Neuronal stem cell (in vitro differentiated cells): Measurements from ENCODE around the gene SLC22A3.

Experiments used
- DNase-seq: peaks from one replicate; pipeline ENCODE4 v3.0.0-alpha.2; 2013; ENCODE audit warnings: low spot score
- H2AFZ ChIP-seq: one replicate; pipeline ENCODE4 v1.6.1; 2013; ENCODE audit warnings: mild to moderate bottlenecking, low read length, inconsistent platforms
- H2AK5ac ChIP-seq: 2 replicates; pipeline ENCODE4 v1.6.1; 2013; ENCODE audit warnings: low read depth, mild to moderate bottlenecking, inconsistent platforms, low read length, moderate library complexity, mixed read lengths
- H2BK120ac ChIP-seq: 2 replicates; pipeline ENCODE4 v1.6.1; 2013; ENCODE audit warnings: low read depth, mild to moderate bottlenecking, inconsistent platforms, low read length, moderate library complexity, mixed read lengths
- H2BK12ac ChIP-seq: one replicate; pipeline ENCODE4 v1.6.1; 2013; ENCODE audit warnings: low read length, inconsistent platforms
- H2BK15ac ChIP-seq: 2 replicates; pipeline ENCODE4 v1.6.1; 2013; ENCODE audit warnings: mild to moderate bottlenecking, low read length, inconsistent platforms, mixed read lengths
- H2BK5ac ChIP-seq: one replicate; pipeline ENCODE4 v1.6.1; 2013; ENCODE audit warnings: inconsistent platforms, mild to moderate bottlenecking, low read length, moderate library complexity
- H3K14ac ChIP-seq: one replicate; pipeline ENCODE4 v1.6.1; 2013; ENCODE audit warnings: low read length, inconsistent platforms
- H3K18ac ChIP-seq: 2 replicates; pipeline ENCODE4 v1.6.1; 2013; ENCODE audit warnings: low read length, inconsistent platforms
- H3K23ac ChIP-seq: 2 replicates; pipeline ENCODE4 v1.6.1; 2013; ENCODE audit warnings: low read depth, mild to moderate bottlenecking, mixed read lengths, low read length, inconsistent platforms; ENCODE audit not compliant: poor library complexity
- H3K27ac ChIP-seq: replicated peaks from 3 replicates; pipeline ENCODE4 v1.5.1; 2013; ENCODE audit warnings: low read length, inconsistent platforms
- H3K27me3 ChIP-seq, 3 experiments: 2 replicates each; pipeline ENCODE4 v1.6.1; 2013; ENCODE audit warnings: low read length in 3 of 3, mild to moderate bottlenecking in 2 of 3, inconsistent platforms in 1 of 3, low read depth in 1 of 3, mixed read lengths in 1 of 3, moderate library complexity in 1 of 3; ENCODE audit not compliant: control insufficient read depth in 3 of 3, insufficient read depth in 3 of 3
- H3K36me3 ChIP-seq, 2 donors: replicated peaks in 1 of 2; 2 replicates each; pipeline ENCODE4 v1.6.1; 2013; ENCODE audit warnings: low read length in 2 of 2; ENCODE audit not compliant: control insufficient read depth in 2 of 2, insufficient read depth in 2 of 2
- H3K4ac ChIP-seq: 2 replicates; pipeline ENCODE4 v1.6.1; 2013; ENCODE audit warnings: inconsistent platforms, mild to moderate bottlenecking, low read length, moderate library complexity
- H3K4me1 ChIP-seq, 2 donors: 1 replicate in 1 of 2; 2 replicates in 1 of 2; pipeline ENCODE4 v1.6.1; 2013; ENCODE audit warnings: low read length in 2 of 2, low read depth in 1 of 2; ENCODE audit not compliant: control insufficient read depth in 2 of 2, insufficient read depth in 1 of 2
- H3K4me2 ChIP-seq: one replicate; pipeline ENCODE4 v1.6.1; 2013; ENCODE audit warnings: mild to moderate bottlenecking, low read length, inconsistent platforms; ENCODE audit not compliant: insufficient read depth, poor library complexity, severe bottlenecking
- H3K4me3 ChIP-seq, 2 donors: 2 replicates each; pipeline ENCODE4 v1.5.1; 2013; ENCODE audit warnings: low read length in 2 of 2, mild to moderate bottlenecking in 2 of 2, inconsistent platforms in 1 of 2, moderate library complexity in 1 of 2
- H3K79me1 ChIP-seq: one replicate; pipeline ENCODE4 v1.6.1; 2013; ENCODE audit warnings: low read depth, mild to moderate bottlenecking, inconsistent platforms, low read length, moderate library complexity
- H3K9ac ChIP-seq: one replicate; pipeline ENCODE4 v1.6.1; 2013; ENCODE audit warnings: mild to moderate bottlenecking, low read depth, low read length, inconsistent platforms; ENCODE audit not compliant: poor library complexity
- H3K9me3 ChIP-seq, 2 donors: replicated peaks in 1 of 2; 2 replicates each; pipeline versions ENCODE3 to v1.6.1; 2013; ENCODE audit warnings: low read length in 2 of 2, mild to moderate bottlenecking in 2 of 2, inconsistent platforms in 1 of 2, low read depth in 1 of 2, mixed read lengths in 1 of 2, moderate library complexity in 1 of 2; ENCODE audit not compliant: control insufficient read depth in 2 of 2, insufficient read depth in 1 of 2
- H4K8ac ChIP-seq: one replicate; pipeline ENCODE4 v1.6.1; 2013; ENCODE audit warnings: low read depth, mild to moderate bottlenecking, inconsistent platforms, low read length, moderate library complexity
- H4K91ac ChIP-seq: one replicate; pipeline ENCODE4 v1.6.1; 2013; ENCODE audit warnings: low read length, low read depth, mild to moderate bottlenecking, inconsistent platforms; ENCODE audit not compliant: poor library complexity
- WGBS, 2 donors: extraction: QIAGEN DNeasy Blood & Tissue Kit; methylation state at CpG; one replicate each; pipeline ENCODE4 v1.1.7; 2013; ENCODE audit warnings: missing lambda C conversion rate in 2 of 2, mixed read lengths in 1 of 2; ENCODE audit not compliant: insufficient read length in 2 of 2, insufficient replicate concordance in 1 of 2; ENCODE audit errors: extremely low coverage in 2 of 2; 5-methylcytosine and 5-hydroxymethylcytosine counted together

Gene SLC22A3

GRCh38 chr6:160437154-160437553, 89.0 kb downstream of the SLC22A3 start:
- Histone ChIP-seq H3K18ac (no peak overlapping the region), H3K14ac (no peak overlapping the region), H2AK5ac (no peak overlapping the region), H2BK5ac (no peak overlapping the region), H3K4me3 (no peak overlapping the region), H3K4me2 (no peak overlapping the region), H3K23ac (no peak overlapping the region), H3K9ac (no peak overlapping the region), H2BK120ac (no peak overlapping the region), H3K36me3 (no peaks in the 10 kb centered on the region), H3K27me3 (peaks cover 0 to 2% (median 0%) of the 10 kb centered on the region in 3 experiments), H3K4ac (no peak overlapping the region), H3K9me3 (no peaks in the 10 kb centered on the region), H2AFZ (no peak overlapping the region), H4K91ac (no peak overlapping the region), H3K27ac (no peak overlapping the region), H3K4me1 (peaks cover 0 to 5% of the 10 kb centered on the region in 2 donors), H2BK12ac (no peak overlapping the region), H2BK15ac (no peak overlapping the region), H4K8ac (no peak overlapping the region), H3K79me1 (no peaks in the 10 kb centered on the region)
- no CpG with 5 or more reads among the region's 5 CpGs for WGBS, 2 donors
- no peak for DNase-seq

DNA sequence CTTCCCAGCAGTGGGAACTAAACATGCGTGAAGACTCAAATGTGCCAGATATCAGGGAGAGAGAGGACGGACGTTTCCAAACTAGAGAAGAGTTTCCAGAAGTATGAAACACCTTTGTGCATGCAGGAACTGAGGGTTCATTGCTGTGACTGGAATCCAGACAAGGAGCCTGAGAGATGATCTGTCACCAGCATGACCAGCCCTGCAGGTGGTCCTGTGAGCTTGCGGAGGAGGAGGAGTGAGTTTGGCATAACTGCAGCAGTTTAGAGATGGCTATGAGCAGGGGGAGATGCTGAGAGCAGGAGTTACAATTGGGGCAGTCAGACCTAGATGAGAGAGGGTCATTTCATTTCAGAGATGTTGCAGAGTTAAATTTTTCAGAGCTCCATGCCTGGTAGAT, 89.6 kb downstream of the SLC22A3 start:
- Histone ChIP-seq H3K9ac (no peak overlapping the region), H2AFZ (no peak overlapping the region), H3K36me3 (no peaks in the 10 kb centered on the region), H3K4me2 (no peak overlapping the region), H2BK120ac (no peak overlapping the region), H3K9me3 (no peaks in the 10 kb centered on the region), H2AK5ac (no peak overlapping the region), H2BK12ac (no peak overlapping the region), H3K4me1 (peaks cover 0 to 5% of the 10 kb centered on the region in 2 donors), H3K18ac (no peak overlapping the region), H2BK5ac (no peak overlapping the region), H3K4ac (no peak overlapping the region), H3K4me3 (no peak overlapping the region), H3K27me3 (peaks cover 0 to 5% (median 0%) of the 10 kb centered on the region in 3 experiments), H3K27ac (no peak overlapping the region), H4K8ac (no peak overlapping the region), H4K91ac (no peak overlapping the region), H2BK15ac (no peak overlapping the region), H3K79me1 (no peaks in the 10 kb centered on the region), H3K23ac (no peak overlapping the region), H3K14ac (no peak overlapping the region)
- no peak for DNase-seq
- no CpG with 5 or more reads among the region's 4 CpGs for WGBS, 2 donors

- Histone ChIP-seq H2BK120ac (no peak overlapping the region), H3K4ac (no peak overlapping the region), H2BK12ac (no peak overlapping the region), H3K4me2 (no peak overlapping the region), H2BK5ac (no peak overlapping the region), H3K23ac (no peak overlapping the region), H2AFZ (no peak overlapping the region), H3K4me3 (no peak overlapping the region), H3K14ac (no peak overlapping the region), H4K8ac (no peak overlapping the region), H3K36me3 (no peaks in the 10 kb centered on the region), H3K9me3 (no peaks in the 10 kb centered on the region), H3K9ac (no peak overlapping the region), H3K27ac (no peak overlapping the region), H3K79me1 (no peaks in the 10 kb centered on the region), H2AK5ac (no peak overlapping the region), H3K4me1 (peaks cover 0 to 5% of the 10 kb centered on the region in 2 donors), H3K27me3 (peaks cover 0 to 5% (median 0%) of the 10 kb centered on the region in 3 experiments), H2BK15ac (no peak overlapping the region), H3K18ac (no peak overlapping the region), H4K91ac (no peak overlapping the region)
- DNase-seq: no peak
- WGBS, 2 donors: no CpG with 5 or more reads among the region's 4 CpGs
Observed at GRCh38 chr6:160438481-160438880, 90.3 kb downstream of the SLC22A3 start.

- Histone ChIP-seq H3K23ac (no peak overlapping the region), H4K8ac (no peak overlapping the region), H3K9ac (no peak overlapping the region), H3K36me3 (no peaks in the 10 kb centered on the region), H3K4me1 (peaks cover 0 to 5% of the 10 kb centered on the region in 2 donors), H3K18ac (no peak overlapping the region), H2AK5ac (no peak overlapping the region), H3K27me3 (peaks cover 0 to 5% (median 0%) of the 10 kb centered on the region in 3 experiments), H3K4me3 (no peak overlapping the region), H2BK5ac (no peak overlapping the region), H2BK120ac (no peak overlapping the region), H3K4ac (no peak overlapping the region), H3K14ac (no peak overlapping the region), H3K79me1 (no peaks in the 10 kb centered on the region), H3K4me2 (no peak overlapping the region), H2BK15ac (no peak overlapping the region), H3K9me3 (no peaks in the 10 kb centered on the region), H2BK12ac (no peak overlapping the region), H4K91ac (no peak overlapping the region), H2AFZ (no peak overlapping the region), H3K27ac (no peak overlapping the region)
- no CpG with 5 or more reads among the region's 5 CpGs for WGBS, 2 donors
- DNase-seq: no peak
Observed at GRCh38 chr6:160439751-160440150, 91.6 kb downstream of the SLC22A3 start.
